Measurements from ENCODE around the gene NR3C1.

NR3C1 gene

DNA sequence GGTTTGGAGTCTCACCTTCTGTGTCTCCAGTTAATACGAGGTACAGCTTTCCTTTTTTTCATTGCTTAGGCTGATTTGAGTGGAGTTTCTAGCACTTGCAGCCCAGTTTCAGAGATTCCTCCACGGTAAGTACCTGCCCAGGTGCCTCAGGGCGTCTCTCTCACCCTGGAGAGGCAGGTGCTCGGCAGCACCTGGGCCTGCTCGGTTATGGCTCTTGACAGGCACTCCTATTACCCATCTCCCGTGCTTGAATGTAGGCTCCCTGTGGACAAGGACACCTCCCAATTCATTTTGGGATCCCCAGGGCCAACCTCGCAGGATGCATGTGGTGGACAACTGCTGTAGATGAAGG is 144.3 kb downstream of the NR3C1 start:
- no peak for DNase-seq (ENCODE audit: low spot score)

DNA sequence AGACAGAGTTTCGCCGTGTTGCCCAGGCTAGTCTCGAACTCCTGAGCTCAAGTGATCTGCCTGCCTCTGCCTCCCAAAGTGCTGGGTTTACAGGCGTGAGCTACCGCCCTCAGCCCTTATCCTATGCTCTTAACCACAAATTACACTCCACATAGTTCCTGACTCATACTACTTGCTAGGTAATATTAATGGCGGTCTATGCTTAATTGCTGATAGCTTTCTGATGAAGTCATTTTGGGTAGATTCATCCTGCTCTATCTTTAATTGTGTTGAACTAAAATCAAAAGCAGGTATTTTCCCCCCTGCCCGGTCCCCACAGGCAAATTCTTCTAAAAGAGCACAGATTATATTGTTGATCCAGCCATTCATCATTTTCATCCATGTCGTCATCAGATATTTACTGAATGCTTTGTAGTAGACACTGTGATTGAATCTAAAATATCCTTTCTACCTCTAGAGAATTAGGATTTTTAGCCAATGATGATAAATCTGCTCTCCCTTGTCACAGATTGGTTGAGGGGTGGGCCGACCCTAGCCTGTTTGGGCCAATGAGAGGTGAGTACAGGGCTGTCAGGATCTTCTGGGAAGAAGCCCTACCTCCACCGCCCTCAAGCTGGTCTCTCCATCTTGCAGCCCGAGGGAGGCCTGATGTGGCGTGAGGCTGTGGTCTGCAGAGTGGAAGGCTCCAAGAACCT is 144.8 kb downstream of the NR3C1 start:
- no peak for DNase-seq (ENCODE audit: low spot score)

DNA sequence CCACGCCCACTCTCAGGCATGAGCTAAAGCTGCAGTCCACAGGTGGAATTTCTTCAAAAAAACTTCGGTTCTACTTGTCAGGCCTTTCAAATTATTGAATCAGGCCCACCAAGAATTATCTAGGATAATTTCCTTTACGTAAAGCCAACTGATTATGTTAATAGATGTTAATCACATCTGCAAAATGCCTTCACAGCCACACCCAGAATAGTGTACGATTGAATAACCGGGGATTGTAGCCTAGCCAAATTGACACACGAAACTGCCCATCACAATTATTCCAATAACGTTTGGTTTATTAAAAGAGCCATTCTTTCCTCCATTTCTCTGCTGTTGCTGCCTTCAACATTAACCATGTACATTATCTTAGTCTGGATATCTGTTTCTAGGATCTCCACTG is 148.7 kb downstream of the NR3C1 start:
- no peak for DNase-seq (ENCODE audit: low spot score)

DNA sequence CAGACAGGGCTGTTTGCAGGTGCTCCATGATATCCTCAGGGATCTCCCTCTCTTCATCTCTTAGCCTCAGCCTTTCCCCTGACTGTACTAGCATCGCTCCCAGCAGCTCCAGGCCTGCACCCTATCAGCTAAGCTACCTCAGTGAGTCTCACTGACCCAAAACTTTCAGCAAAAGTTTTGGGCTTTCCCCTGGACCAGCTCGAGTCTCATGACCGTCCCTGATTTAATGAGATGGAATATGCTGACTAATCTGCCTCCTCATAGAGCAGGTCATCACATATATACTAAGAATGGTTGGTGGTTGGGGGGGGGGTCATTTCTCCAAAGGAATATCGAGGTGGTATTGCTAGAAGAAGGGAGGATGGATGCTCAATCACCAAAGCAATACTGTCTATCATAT is 151.5 kb downstream of the NR3C1 start:
- no peak for DNase-seq (ENCODE audit: low spot score)

DNA sequence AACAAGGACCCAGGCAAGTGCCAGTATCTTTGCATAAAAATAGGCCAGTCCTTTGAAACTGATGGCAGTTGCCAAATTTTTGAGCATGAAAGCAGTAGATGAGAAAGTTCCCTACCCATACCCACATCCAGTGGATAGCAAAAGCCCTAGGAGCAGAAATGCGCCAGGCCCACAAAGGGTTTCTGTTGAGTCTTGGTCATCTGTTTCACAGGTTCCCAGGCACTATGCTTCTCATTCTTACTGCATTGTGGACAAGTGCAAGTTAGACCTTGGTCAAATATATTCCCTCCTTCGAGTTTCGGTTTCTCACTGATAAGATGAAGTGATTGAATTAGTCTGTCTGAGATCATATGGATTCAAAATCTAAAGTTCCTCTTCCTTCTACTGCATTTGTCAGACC is 152.3 kb downstream of the NR3C1 start:
- no peak for DNase-seq (ENCODE audit: low spot score)

DNA sequence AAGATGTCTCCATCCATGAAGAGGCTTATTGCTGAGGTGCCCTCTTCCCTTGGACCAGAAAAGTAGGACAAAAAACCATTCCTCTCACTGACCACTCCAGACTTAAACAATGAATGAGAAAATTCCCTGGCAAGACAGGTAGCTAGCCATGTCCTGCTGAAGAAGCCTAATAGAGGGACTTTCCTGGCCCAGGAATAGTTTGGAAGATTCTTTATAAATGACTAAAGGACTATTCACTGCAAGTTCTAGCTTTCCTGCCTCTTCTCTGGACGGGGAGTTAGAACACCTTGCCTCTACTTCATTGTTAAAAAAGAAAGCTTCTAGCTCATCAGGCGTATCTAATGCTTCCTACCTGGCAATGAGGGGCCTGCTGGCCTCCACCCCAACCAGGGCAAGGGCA is 153.6 kb downstream of the NR3C1 start:
- DNase-seq (ENCODE audit: low spot score): no peak

DNA sequence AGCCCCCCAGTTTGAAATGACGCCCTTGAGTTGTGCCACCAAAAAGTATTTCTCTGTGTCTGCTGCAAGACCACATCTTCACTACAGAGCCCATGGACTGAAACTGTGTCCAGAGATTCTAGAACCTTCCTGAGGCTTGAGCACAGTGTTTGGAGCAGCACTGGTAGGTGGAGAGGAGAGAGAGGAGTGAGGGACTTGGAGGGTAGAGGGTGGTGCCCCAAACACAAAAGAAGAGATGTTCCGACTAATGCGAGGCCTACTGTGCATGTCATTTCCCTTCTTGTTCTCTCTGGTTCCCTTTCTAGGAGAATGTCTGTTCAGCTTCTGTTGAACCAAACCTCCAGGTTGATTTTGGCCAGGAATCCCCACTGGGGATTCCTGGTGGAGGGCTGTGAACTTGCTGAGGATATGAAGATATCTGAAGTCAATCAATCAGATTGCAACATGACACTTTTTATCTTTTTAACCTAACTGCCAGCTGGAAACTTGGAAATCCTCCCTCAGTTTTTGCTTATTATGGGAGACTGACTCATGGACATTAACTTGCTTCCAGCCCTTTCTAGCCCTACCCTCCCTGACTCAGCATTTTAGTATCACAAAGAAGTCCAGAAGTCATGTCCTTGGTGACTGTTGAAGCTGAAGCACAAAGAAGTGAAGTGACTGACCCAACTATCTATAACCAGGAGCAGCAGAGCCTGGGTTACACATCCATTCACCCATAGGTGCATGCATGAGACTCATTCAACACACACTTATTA is 154.5 kb downstream of the NR3C1 start:
- DNase-seq (ENCODE audit: low spot score): no peak

DNA sequence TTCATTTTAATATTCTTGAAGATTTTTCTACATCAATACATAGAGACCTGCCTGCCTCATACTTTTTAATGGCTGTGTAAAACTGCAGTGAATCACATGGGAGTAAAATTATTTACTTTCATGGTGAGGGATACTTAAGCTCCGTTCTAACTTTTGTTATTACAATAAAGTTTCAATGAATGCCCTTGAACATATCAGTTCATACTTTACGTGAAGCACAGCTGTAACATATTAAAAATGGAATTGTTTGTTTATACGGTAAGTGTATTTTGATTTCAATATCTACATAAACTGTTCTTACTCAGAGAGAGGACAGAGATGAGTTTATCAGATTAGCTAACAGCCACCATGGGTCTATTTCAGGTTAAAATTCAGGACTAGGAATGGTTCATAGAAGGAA is 155.1 kb downstream of the NR3C1 start:
- no peak for DNase-seq (ENCODE audit: low spot score)

DNA sequence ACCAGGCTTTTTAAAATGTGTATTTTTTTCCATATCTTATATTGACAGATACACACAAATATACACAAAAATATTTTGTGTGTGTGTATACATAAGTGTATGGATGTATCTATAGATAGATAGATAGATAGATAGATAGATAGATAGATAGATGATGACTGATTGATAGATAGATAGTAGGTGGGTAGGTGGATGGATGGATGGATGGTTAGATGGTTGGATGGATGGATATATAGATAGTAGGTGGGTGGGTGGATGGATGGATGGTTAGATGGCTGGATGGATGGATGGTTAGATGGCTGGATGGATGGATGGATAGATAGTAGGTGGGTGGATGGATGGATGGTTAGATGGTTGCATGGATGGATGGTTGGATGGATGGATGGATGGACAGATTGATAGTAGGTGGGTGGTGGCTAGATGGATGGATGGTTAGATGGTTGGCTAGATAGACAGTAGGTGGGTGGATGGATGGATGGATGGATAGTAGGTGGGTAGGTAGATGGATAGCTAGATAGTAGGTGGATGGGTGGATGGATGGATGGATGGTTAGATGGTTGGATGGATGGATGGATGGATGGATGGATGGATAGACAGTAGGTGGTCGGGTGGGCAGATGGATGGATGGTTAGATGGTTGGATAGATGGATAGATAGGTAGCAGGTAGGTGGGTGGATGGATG is 156.2 kb downstream of the NR3C1 start:
- DNase-seq (ENCODE audit: low spot score): no peak

DNA sequence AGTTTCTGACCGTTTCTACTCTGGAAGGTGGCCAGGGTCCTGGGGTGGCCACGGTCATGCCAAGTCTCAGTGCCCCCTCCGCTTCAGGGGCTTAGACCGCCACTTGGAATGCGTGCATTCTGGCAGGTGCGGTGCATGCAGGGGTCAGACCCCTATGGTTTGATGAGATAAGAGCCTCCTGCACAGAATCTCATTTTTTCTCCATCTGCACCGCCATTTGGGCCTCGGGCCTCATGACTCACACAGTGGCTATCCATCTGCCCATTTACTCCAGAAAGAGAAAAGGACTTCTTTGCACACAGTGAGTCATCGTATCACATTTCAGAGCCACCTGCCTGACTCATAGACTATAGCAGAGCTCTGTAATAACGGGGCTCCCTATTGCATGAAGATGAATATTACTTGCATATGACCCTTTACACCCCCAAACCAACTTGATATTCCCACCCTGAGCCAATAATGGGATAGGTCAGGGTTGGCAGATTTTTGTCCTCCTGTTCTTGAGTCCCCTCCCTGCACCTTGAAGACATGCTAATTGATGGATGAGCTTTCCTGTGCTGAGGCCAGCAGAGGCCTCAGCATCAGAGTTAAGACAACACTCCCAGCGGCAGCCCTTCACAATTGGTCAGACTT is 157.4 kb downstream of the NR3C1 start:
- no peak for DNase-seq (ENCODE audit: low spot score)

DNA sequence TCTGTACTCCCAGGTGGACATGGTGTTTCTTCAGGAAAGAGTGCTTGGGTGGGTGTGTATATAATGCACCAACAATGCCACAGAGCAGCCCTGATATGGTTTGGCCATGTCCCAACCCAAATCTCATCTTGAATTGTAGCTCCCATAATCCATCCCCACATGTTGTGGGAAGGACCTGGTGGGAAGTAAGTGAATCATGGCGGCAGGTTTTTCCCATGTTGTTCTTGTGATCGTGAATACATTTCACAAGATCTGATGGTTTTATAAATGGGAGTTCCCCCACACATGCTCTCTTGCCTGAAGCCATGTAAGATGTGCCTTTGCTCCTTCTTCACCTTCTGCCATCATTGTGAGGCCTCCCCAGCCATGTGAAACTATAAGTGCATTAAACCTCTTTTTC is 158.5 kb downstream of the NR3C1 start:
- DNase-seq (ENCODE audit: low spot score): no peak

DNA sequence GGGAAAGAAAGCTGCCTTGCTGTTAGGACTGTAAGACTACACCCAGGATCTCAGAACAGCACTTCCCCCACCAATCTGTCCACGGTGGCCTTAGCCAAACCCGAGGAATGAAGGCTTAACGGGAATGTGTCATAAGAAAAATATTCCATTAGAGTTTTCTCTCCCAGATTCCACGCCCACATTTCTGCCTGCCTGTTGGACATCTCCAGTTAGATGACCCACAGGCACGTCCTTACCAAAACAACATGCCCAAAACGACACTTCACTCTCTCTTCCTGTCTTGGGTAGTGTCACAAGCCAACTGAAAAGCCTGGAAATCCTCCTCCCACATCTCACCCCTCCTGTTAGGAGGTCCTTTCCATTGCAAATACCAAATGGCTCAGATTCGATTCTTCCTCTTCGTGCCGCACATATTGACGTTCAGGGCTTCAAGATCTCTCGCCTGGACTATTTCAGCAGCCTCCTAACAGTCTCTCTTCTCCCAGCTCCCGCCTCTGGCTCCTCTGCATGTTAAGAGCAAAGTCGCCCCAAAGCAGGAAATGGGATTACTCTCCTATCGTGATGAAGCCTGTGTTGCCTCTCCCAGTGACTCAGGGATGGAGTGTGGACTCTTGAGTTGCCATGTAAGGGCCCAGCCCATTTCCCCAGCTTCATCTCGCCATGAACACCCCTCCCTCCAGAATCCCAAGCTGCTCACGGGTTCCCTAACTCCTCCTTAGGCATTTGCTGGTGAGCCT is 159.3 kb downstream of the NR3C1 start:
- no peak for DNase-seq (ENCODE audit: low spot score)

DNA sequence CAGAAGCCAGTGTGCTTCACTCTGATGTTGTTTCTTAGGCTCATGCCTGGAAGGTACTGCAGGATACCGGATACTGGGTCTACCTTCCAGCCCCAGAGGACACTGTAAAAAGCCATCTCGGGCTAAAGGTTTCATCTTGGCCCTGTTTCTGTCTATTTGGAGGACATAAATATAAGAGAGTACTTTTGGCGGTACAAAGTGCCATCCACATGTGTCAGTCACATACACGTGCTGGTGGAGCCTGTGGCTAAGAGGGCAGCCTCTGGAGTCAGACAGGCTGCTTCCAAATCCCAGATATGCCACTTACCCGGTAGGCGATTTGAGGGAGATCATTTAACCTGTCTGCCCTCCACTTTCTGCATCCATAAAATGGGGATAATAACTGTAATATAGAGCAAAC is 160.4 kb downstream of the NR3C1 start:
- no peak for DNase-seq (ENCODE audit: low spot score)

DNA sequence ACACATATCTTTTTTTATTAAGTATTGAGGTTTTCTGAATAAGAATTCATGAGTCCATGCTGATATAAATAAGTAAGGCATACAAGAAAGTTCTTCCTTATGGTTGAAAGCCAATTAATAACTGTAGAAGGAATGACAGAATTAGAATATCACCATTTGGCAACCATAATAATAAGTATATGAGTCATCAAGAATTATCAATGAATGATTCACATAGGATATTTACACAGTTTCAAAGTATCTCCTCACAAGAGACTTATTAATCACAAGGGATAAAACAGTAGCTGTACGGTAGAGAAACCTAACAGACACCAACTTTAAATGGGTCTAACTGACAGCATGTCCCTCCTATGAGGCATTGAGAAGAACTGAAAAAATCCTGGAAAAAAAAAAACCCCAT is 161.6 kb downstream of the NR3C1 start:
- no peak for DNase-seq (ENCODE audit: low spot score)

DNA sequence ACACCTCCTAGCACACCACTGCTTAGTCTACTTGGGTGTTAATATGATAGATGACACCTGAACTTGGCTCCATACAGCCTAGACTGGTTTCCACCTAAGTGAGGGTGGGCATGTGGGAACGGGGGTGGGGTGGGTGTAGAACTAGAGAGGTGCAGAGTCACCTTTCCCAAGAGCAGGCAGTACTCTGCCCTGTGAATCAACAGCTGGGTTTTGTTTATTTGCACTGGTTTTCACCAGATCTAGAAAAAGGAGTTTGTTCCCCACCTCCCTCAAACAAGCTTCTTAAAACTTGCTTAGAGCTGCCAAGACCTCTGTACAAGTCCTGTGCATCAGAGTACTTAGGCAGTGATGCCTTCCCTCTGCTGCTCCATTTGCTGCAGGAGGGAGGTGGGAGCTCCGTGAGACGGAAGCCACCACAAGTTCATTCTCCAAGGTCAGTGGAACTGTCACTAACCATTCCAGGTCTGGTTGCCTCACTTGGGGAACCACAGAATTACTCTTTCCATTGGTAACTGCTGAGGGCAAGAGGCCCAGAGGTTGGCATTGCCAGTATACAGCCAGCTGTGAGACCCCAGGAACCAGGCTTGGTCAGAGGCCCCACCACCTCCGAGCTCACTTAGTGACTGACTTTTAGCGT is 163.5 kb downstream of the NR3C1 start:
- DNase-seq (ENCODE audit: low spot score): no peak

DNA sequence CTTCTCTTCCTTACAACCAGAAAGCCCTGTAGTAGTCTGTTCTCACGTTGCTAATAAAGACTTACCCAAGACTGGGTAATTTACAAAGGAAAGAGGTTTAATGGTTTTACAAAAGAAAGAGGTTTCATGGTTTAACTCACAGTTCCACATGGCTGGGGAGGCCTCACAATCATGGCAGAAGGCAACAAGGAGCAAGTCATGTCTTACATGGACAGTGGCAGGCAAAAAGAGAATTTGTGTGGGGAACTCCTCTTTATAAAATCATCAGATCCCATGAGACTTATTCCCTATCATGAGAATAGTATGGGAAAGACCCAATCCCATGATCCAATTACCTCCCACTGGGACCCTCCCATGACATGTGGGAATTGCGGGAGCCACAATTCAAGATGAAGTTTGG is 164.9 kb downstream of the NR3C1 start:
- no peak for DNase-seq (ENCODE audit: low spot score)

DNA sequence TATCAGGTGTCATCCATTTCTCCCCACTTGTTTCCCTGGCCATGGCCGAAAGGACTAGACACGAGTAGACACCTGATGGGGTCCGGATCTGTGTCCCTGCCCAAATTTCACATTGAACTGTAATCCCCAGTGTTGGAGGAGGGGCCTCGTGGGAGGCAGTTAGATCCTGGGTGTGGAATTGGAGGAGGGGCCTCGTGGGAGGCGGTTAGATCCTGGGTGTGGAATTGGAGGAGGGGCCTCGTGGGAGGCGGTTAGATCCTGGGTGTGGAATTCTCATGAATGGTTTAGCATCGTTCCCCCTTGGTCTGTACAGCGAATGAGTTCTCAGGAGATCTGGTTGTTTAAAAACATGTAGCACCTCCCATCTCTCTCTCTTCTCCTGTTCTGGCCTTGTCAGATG is 165.8 kb downstream of the NR3C1 start:
- DNase-seq (ENCODE audit: low spot score): no peak

DNA sequence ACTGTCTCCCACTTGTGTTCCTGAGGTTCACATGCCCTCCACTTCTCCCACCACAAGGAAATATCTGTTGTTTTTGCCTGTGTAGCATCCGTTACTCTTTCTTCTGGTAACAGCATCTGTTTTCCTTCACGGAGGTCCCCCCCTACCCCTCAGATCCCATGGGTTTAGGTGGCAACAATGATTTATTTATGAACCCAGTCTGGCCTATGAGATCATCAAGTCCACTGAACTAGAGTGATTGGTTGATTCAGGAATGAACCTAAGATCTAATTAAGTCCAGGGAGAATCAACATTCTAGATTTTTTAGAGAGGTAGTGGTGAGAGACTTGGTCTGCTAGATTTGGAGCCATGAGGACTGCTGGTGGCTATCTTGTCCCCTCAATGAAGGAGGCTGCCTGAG is 166.8 kb downstream of the NR3C1 start:
- DNase-seq (ENCODE audit: low spot score): no peak

DNA sequence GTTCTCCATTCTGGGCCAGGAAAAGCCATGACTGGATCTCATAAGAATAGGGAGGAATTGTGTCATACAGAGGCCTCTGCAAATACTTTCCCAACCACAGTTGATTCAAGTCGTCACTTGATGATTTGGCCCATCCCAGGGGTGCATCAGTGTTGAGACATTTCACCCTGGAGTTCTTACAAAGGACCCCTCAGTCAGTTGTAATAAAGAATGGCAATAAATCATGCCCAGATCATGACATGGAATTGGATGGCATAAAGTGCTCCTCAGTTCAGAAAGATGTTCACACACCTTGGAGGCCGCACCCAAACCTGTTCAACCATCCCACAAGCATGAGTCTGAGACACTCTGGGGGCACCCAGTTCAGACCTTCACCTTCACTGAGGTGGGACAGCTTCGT is 168.1 kb downstream of the NR3C1 start:
- DNase-seq (ENCODE audit: low spot score): no peak

DNA sequence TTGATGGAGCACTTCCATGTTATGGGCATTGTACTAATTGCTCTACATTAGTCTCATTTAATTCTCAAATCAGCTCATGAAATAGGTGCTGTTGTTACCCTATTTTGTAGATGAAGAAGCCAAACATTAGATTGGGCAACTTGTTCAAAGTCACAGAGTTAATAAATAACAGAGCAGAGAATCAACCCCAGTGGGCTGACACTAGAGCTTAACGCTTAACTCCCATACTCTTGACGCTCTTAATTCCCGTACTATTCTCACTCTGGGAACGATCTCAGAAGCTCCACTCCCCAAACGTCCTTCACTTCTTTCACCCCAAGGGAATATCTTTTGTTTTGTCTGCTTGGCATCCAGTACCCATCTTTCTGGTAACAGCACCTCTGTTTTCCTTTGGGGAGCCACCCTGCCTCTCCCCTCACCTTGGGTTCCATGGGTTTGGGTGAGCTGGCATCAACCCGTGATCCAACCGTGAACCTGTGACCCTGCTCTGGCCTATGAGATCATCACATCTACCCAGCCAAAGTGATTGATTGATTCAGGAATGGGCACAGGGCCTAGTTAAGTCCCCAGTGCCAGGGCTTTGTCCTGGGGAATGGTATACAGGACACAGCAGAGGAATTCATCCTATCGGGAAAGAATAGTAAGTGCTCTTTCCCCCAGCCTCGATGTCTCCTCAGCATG is 169.2 kb downstream of the NR3C1 start:
- DNase-seq (ENCODE audit: low spot score): no peak

DNA sequence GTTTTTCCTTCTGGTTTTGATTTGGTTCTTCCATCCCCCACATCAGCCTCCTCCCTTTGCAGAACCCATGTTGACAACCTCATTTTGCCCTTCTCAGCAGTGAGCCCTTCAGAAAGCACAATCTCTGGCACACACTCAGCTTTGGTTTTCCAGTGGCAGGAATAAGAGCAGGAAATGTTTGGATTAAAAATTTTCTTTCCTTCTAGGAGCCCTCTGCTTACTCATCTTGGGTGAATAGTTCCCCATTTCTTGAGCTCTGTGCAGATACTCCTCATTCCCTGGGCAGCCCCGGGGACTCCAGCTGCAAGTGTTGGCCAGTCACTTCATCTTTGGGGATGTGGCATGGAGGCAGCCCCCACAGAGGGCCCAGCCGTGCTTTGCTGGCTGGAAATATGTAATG is 170.5 kb downstream of the NR3C1 start:
- no peak for DNase-seq (ENCODE audit: low spot score)
